Ovary (tissue), 9 donors: Measurements from ENCODE around the gene PRKCH. TPM values are rescaled to one million over a fixed set of nuclear protein-coding genes. Genes with fewer than 3 reads are reported as not detected.

Source experiments
- DNase-seq, 5 donors: peaks; one replicate each; pipeline ENCODE4 v3.0.0-alpha.2; 2019 to 2020
- H3K27ac ChIP-seq, 2 donors: fragments of 200-600 bp; one replicate each; pipeline versions ENCODE4 v1.5.1 to v1.8.0; 2019 to 2022
- H3K27me3 ChIP-seq: fragments of 200-600 bp; one replicate; pipeline ENCODE4 v1.8.0; 2022
- H3K36me3 ChIP-seq: fragments of 200-600 bp; sonication (generic); one replicate; pipeline ENCODE4 v1.5.1; 2019
- H3K4me1 ChIP-seq: one replicate; pipeline ENCODE4 v1.8.1; 2013; ENCODE audit warnings: mild to moderate bottlenecking, moderate library complexity; ENCODE audit not compliant: insufficient read depth
- H3K4me3 ChIP-seq: fragments of 200-600 bp; sonication (generic); one replicate; pipeline ENCODE4 v1.5.1; 2017
- H3K9me3 ChIP-seq, 2 donors: fragments of 200-600 bp in 1 of 2; sonication (generic) in 1 of 2; one replicate each; pipeline versions ENCODE4 v1.5.1 to v1.8.1; 2013 to 2019; ENCODE audit warnings: mild to moderate bottlenecking in 1 of 2, moderate library complexity in 1 of 2
- CTCF ChIP-seq, 3 donors: fragments of 450-650 bp in 2 of 3; fragments of 200-600 bp in 1 of 3; IDR thresholded peaks; one replicate each; pipeline versions ENCODE4 v1.5.1 to v1.8.0; 2016 to 2022; ENCODE audit warnings: antibody characterized with exemption in 3 of 3, mild to moderate bottlenecking in 1 of 3
- EP300 ChIP-seq: sonication (generic); formaldehyde crosslinking; IDR thresholded peaks from one replicate; pipeline ENCODE4 v1.6.1; 2017; ENCODE audit warnings: antibody characterized with exemption
- POLR2A ChIP-seq: fragments of 450-650 bp; IDR thresholded peaks from one replicate; pipeline ENCODE4 v1.6.1; 2017; ENCODE audit warnings: antibody characterized with exemption, mild to moderate bottlenecking, moderate library complexity
- WGBS, 3 donors: extraction: QIAGEN DNeasy Blood & Tissue Kit in 1 of 3; methylation state at CpG; one replicate each; pipeline versions ENCODE4 v1.1.5 to v1.1.7; 2013 to 2017; 5-methylcytosine and 5-hydroxymethylcytosine counted together
- intact Hi-C, 4 donors: fragments of 100-400 bp; cut with DNase I; formaldehyde crosslinking; loops; one replicate each; pipeline versions ENCODE4 v1.11.0 to v1.15.1; 2022 to 2023
- polyA plus RNA-seq, 2 donors: library from polyadenylated mRNA; stranded (reverse); fragments of 200-250 nt in 1 of 2; fragments of 350-450 nt in 1 of 2; fragmentation: Illumina TruSeq in 1 of 2; extraction: RNeasy Lipid Tissue Mini Kit (QIAGEN cat#74804) in 1 of 2; gene quantifications; one replicate each; pipeline ENCODE4 v1.2.3, GENCODE V29; 2013 to 2014
- total RNA-seq, 7 donors: library from RNA; depleted of rRNA in 2 of 7; stranded (reverse); fragments of >200 nt in 2 of 7; fragmentation: NEBNext Ultra II Directional in 3 of 7; extraction: Animal tissue kit (Norgen Biotek cat#: 25700) in 3 of 7; gene quantifications; one replicate each; pipeline versions ENCODE4 v1.1.0 to v1.2.4, GENCODE V29; 2016 to 2023
- donor health status: DM: no; HTN: no; CAD: no; lungs with moderate emphysema.
- donor health status: DM: no; HTN: no; CAD: no.
- donor health status: Bipolar disorder and iron deficiency.
- donor health status: DM: yes; HTN: yes; CAD: no.
- donor health status: DM: no; HTN: no; CAD: no.
- donor health status: DM: yes; HTN: yes; CAD: no.

PRKCH gene
- total and polyA plus RNA-seq, 9 donors, result 8.4 to 47.6 (median 15.9) TPM

- no peak for DNase-seq
- Histone ChIP-seq H3K4me1 (peaks cover 3% of the 10 kb centered on the region), H3K4me3 (no peak overlapping the region), H3K27ac (no peak overlapping the region), H3K36me3 (no peaks in the 10 kb centered on the region), H3K27me3 (no peaks in the 10 kb centered on the region), H3K9me3 (no peaks in the 10 kb centered on the region)
- TF ChIP-seq EP300 (no peak), CTCF (IDR thresholded peaks at IDR 0.05) (no peak), POLR2A (no peak)
- WGBS, 3 donors, result 66 to 74% (median 66%) methylated on average over 3 of the region's 3 CpGs
- intact Hi-C loops, result no loop called here
Observed at GRCh38 chr14:61368781-61369453, 47.5 kb downstream of the PRKCH start.

GRCh38 chr14:61369454-61369810 is 48.1 kb downstream of the PRKCH start:
- DNase-seq, result no peak
- WGBS, 3 donors, result 91 to 94% (median 93%) methylated on average over 3 of the region's 3 CpGs
- peaks cover 3% of the 10 kb centered on the region for H3K4me1 ChIP-seq

GRCh38 chr14:61372379-61372778 is 51.0 kb downstream of the PRKCH start:
- intact Hi-C loops, result no loop called here
- Histone ChIP-seq H3K4me3 (no peak overlapping the region), H3K4me1 (peaks cover 3% of the 10 kb centered on the region), H3K27me3 (no peaks in the 10 kb centered on the region), H3K9me3 (no peaks in the 10 kb centered on the region), H3K36me3 (no peaks in the 10 kb centered on the region), H3K27ac (no peak overlapping the region)
- WGBS, 3 donors, result 70 to 85% (median 80%) methylated on average over 2 of the region's 2 CpGs
- no peak for DNase-seq
- TF ChIP-seq POLR2A, result no peak
- TF ChIP-seq EP300, result no peak

More at GRCh38 chr14:61369454-61369810, 48.1 kb downstream of the PRKCH start:
- intact Hi-C loops, result no loop called here
- no peaks in the 10 kb centered on the region for H3K9me3 ChIP-seq
- H3K27me3 ChIP-seq, result no peaks in the 10 kb centered on the region
- no peak overlapping the region for H3K27ac ChIP-seq
- no peaks in the 10 kb centered on the region for H3K36me3 ChIP-seq
- TF ChIP-seq POLR2A (no peak), EP300 (no peak), CTCF (IDR thresholded peaks at IDR 0.05) (no peak)
- no peak overlapping the region for H3K4me3 ChIP-seq

- TF ChIP-seq CTCF (IDR thresholded peaks at IDR 0.05), result no peak
- TF ChIP-seq EP300, result no peak
- TF ChIP-seq POLR2A, result no peak
- intact Hi-C loops, result no loop called here
- H3K27ac ChIP-seq, result no peak overlapping the region
Observed at GRCh38 chr14:61372842-61373555, 51.6 kb downstream of the PRKCH start.

GRCh38 chr14:61374284-61374683 is 52.9 kb downstream of the PRKCH start:
- intact Hi-C loops, result no loop called here
- Histone ChIP-seq H3K9me3 (no peaks in the 10 kb centered on the region), H3K36me3 (no peaks in the 10 kb centered on the region), H3K27me3 (no peaks in the 10 kb centered on the region), H3K4me1 (no peaks in the 10 kb centered on the region), H3K27ac (no peak overlapping the region), H3K4me3 (no peak overlapping the region)
- TF ChIP-seq POLR2A, result no peak
- no peak for TF ChIP-seq CTCF (IDR thresholded peaks at IDR 0.05)
- no peak for TF ChIP-seq EP300
- no peak for DNase-seq
- WGBS, 3 donors, result 74 to 79% (median 78%) methylated on average over 3 of the region's 3 CpGs

More at GRCh38 chr14:61372842-61373555, 51.6 kb downstream of the PRKCH start:
- Histone ChIP-seq H3K4me1 (peaks cover 3% of the 10 kb centered on the region), H3K4me3 (no peak overlapping the region), H3K36me3 (no peaks in the 10 kb centered on the region), H3K27me3 (no peaks in the 10 kb centered on the region), H3K9me3 (no peaks in the 10 kb centered on the region)
- WGBS, 3 donors, result 86 to 91% (median 90%) methylated on average over 3 of the region's 3 CpGs
- no peak for DNase-seq
